ENCODE results near the gene LIPC.

Gene LIPC

DNA sequence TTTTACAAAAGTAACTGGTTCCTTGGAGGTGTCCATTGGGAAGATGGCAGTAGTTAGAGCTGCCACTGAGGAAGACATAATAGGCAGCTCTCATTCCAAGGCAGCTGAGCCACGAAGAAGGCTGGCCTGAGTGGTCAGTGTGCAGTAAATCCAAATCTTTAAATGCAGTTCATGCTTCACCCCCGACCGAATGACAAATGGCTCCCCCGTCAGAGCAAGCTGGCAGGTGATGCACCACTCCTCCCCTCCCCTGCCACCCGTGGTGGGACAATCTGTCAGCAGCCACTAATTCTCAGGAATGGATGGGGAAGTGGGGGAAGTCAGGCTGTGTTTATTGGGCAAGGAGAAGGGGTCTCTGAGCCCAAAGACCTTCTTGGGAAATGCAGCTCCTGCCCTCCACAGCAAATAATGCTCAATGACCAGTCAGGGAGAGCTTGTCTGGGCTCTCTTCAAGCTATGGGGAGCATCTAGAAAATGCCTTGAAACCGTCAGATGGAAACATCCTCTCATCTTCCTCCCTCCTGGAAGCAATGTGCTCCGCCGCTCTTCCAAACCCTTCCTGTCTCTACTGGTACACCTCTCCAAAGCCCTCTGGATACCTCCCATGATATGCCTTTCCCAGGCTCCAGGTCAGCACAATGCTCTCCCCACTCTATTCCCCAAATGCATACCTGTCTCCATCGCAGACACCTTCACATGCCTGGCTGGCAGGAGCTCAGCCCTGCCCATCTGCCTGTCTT lies 65.4 kb downstream of the LIPC start (continued):
- no peak for TF ChIP-seq TSHZ1 (tag by site-specific recombination; IDR thresholded peaks at IDR 0.05; ENCODE audit: borderline replicate concordance)
- no peak for TF ChIP-seq ZNF776 (tag by site-specific recombination; IDR thresholded peaks at IDR 0.05; ENCODE audit: borderline replicate concordance)
- TF ChIP-seq ZBTB21 (tag by site-specific recombination; IDR thresholded peaks at IDR 0.05): no peak

GRCh38 chr15:58498821-58499580 lies 67.2 kb downstream of the LIPC start:
- CTCF ChIA-PET: interaction anchor here (0.8 kb wide), 1 partner anchor 59 kb away, joined by 3 read pairs; no protein-coding TSS in a partner anchor
- no peaks in the 10 kb centered on the region for H3K36me3 ChIP-seq (ENCODE audit: control insufficient read depth in 2 of 2, insufficient read depth in 1 of 2, low read length in 2 of 2)
- H3K9me3 ChIP-seq (ENCODE audit: control insufficient read depth, insufficient read depth, low read depth, low read length): no peaks in the 10 kb centered on the region
- H3K4me1 ChIP-seq (ENCODE audit: control insufficient read depth, insufficient read depth, low read length): no peaks in the 10 kb centered on the region
- TF ChIP-seq ZNF404 (tag by site-specific recombination; IDR thresholded peaks at IDR 0.05) (no peak), GLIS1 (tag by site-specific recombination; IDR thresholded peaks at IDR 0.05) (peak; percentile 22; the same call in 1 of the 2 replicates)
- POLR2A ChIA-PET: no interaction called here
- no peak overlapping the region for H3K27ac ChIP-seq (ENCODE audit: extremely low read depth, low read depth, low read length)
- H3K4me3 ChIP-seq (ENCODE audit: low read depth, low read length): no peak overlapping the region

GRCh38 chr15:58501006-58501405 lies 69.2 kb downstream of the LIPC start:
- no peak overlapping the region for H3K27ac ChIP-seq (ENCODE audit: extremely low read depth, low read depth, low read length)
- POLR2A ChIA-PET: no interaction called here
- no peak overlapping the region for H3K4me3 ChIP-seq (ENCODE audit: low read depth, low read length)
- CTCF ChIA-PET: no interaction called here
- no peaks in the 10 kb centered on the region for H3K9me3 ChIP-seq (ENCODE audit: control insufficient read depth, insufficient read depth, low read depth, low read length)
- H3K4me1 ChIP-seq (ENCODE audit: control insufficient read depth, insufficient read depth, low read length): no peaks in the 10 kb centered on the region
- TF ChIP-seq ZNF2 (tag by site-specific recombination; IDR thresholded peaks at IDR 0.05): no peak
- no peak for TF ChIP-seq ZBTB8A (tag by site-specific recombination; IDR thresholded peaks at IDR 0.05)
- no peak for TF ChIP-seq ZSCAN5A (tag by site-specific recombination; IDR thresholded peaks at IDR 0.05)
- no peaks in the 10 kb centered on the region for H3K36me3 ChIP-seq (ENCODE audit: control insufficient read depth in 2 of 2, insufficient read depth in 1 of 2, low read length in 2 of 2)

DNA sequence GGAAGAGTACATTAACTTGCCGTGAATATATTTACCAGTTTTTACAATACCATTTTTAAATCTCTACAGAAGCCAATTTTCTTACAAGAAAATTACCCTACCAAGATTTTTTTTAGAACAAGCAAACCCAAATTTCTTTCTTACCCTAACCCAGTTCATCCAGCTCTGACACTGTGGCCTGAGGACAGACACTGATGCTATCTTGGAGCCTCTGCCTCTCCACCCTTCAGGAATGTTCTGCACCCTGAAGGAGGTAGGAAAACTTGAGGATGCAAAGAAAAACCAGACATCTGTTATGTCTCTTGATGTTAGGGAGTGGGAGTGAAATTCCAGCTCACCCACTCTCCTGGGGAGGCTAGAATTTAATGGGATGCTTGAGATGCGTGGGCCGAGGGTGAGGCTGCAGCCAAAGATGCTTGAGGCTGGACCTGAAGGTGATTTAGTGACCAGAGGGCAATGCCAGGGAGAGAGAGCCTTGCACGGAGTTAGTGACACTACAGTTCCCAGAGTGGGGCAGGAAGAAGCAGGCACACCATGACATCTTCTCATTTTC lies 69.9 kb downstream of the LIPC start:
- Histone ChIP-seq H3K36me3 (ENCODE audit: control insufficient read depth in 2 of 2, insufficient read depth in 1 of 2, low read length in 2 of 2) (no peaks in the 10 kb centered on the region), H3K4me3 (ENCODE audit: low read depth, low read length) (no peak overlapping the region), H3K9me3 (ENCODE audit: control insufficient read depth, insufficient read depth, low read depth, low read length) (no peaks in the 10 kb centered on the region), H3K27ac (ENCODE audit: extremely low read depth, low read depth, low read length) (no peak overlapping the region), H3K4me1 (ENCODE audit: control insufficient read depth, insufficient read depth, low read length) (no peaks in the 10 kb centered on the region)
- ChIA-PET POLR2A (no interaction called here), CTCF (interaction anchor here (0.6 to 0.7 kb wide), 2 partner anchors 125 to 344 kb away, joined by 3 to 7 read pairs; no protein-coding TSS in a partner anchor)
- TF ChIP-seq ZNF114 (tag by site-specific recombination; IDR thresholded peaks at IDR 0.05): no peak
- no peak for TF ChIP-seq ZNF433 (tag by site-specific recombination; IDR thresholded peaks at IDR 0.05; ENCODE audit: low read depth)
- peak; percentile 73 for TF ChIP-seq ZFHX2 (tag by site-specific recombination; conservative IDR thresholded peaks at IDR 0.05)
- no peak for TF ChIP-seq OSR2 (tag by site-specific recombination; IDR thresholded peaks at IDR 0.05)
- TF ChIP-seq, protein P1, sequence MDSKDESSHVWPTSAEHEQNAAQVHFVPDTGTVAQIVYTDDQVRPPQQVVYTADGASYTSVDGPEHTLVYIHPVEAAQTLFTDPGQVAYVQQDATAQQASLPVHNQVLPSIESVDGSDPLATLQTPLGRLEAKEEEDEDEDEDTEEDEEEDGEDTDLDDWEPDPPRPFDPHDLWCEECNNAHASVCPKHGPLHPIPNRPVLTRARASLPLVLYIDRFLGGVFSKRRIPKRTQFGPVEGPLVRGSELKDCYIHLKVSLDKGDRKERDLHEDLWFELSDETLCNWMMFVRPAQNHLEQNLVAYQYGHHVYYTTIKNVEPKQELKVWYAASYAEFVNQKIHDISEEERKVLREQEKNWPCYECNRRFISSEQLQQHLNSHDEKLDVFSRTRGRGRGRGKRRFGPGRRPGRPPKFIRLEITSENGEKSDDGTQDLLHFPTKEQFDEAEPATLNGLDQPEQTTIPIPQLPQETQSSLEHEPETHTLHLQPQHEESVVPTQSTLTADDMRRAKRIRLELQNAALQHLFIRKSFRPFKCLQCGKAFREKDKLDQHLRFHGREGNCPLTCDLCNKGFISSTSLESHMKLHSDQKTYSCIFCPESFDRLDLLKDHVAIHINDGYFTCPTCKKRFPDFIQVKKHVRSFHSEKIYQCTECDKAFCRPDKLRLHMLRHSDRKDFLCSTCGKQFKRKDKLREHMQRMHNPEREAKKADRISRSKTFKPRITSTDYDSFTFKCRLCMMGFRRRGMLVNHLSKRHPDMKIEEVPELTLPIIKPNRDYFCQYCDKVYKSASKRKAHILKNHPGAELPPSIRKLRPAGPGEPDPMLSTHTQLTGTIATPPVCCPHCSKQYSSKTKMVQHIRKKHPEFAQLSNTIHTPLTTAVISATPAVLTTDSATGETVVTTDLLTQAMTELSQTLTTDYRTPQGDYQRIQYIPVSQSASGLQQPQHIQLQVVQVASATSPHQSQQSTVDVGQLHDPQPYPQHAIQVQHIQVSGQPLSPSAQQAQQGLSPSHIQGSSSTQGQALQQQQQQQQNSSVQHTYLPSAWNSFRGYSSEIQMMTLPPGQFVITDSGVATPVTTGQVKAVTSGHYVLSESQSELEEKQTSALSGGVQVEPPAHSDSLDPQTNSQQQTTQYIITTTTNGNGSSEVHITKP (tag by site-specific recombination; IDR thresholded peaks at IDR 0.05): no peak
- TF ChIP-seq ZNF146 (tag by site-specific recombination; IDR thresholded peaks at IDR 0.05): no peak
- no peak for TF ChIP-seq SP7 (tag by site-specific recombination; IDR thresholded peaks at IDR 0.05)
- TF ChIP-seq RBAK (tag by site-specific recombination; IDR thresholded peaks at IDR 0.05): no peak
- TF ChIP-seq ZNF239 (tag by site-specific recombination; IDR thresholded peaks at IDR 0.05): no peak
- TF ChIP-seq, protein P2, sequence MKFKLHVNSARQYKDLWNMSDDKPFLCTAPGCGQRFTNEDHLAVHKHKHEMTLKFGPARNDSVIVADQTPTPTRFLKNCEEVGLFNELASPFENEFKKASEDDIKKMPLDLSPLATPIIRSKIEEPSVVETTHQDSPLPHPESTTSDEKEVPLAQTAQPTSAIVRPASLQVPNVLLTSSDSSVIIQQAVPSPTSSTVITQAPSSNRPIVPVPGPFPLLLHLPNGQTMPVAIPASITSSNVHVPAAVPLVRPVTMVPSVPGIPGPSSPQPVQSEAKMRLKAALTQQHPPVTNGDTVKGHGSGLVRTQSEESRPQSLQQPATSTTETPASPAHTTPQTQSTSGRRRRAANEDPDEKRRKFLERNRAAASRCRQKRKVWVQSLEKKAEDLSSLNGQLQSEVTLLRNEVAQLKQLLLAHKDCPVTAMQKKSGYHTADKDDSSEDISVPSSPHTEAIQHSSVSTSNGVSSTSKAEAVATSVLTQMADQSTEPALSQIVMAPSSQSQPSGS (tag by site-specific recombination; IDR thresholded peaks at IDR 0.05; ENCODE audit: low read depth): no peak

All from HEK293 (cell line).